ENCODE results near the gene OR52K1. TPM values are rescaled to one million over a fixed set of nuclear protein-coding genes. Genes with fewer than 3 reads are reported as not detected.
A peak's percentile ranks its signal among the peaks of the same experiment; 100 is the strongest.
"Not testable (repeated sequence)": the region's sequence is repeated elsewhere in the genome, so short reads cannot be mapped to it uniquely, and the experiment has no call there.

Gene OR52K1
- total RNA-seq, 2 experiments from 2014 or later = not detected

- no peaks in the 10 kb centered on the region for H3K9me3 Mint-ChIP-seq
- ATAC-seq (no peak), DNase-seq (no peak)
- H3K27ac Mint-ChIP-seq = no peak overlapping the region
- no peak for TF ChIP-seq CTCF (IDR thresholded peaks at IDR 0.05)
- ChIA-PET CTCF (no interaction called here), POLR2A (interaction anchor here (1.0 kb wide), 1 partner anchor 27 kb away, joined by 3 read pairs; no protein-coding TSS in a partner anchor)
- intact Hi-C loops (cut with micrococcal nuclease) = no loop called here
- peaks cover 4% of the 10 kb centered on the region for H3K4me1 Mint-ChIP-seq (ENCODE audit: low read depth)
- no peak overlapping the region for H3K4me3 Mint-ChIP-seq
- H3K36me3 Mint-ChIP-seq (ENCODE audit: low read depth) = no peaks in the 10 kb centered on the region
- peaks cover 4% of the 10 kb centered on the region for H3K27me3 Mint-ChIP-seq
Measured at GRCh38 chr11:4522752-4523151, 40.3 kb downstream of the OR52K1 start.

- no peaks in the 10 kb centered on the region for H3K9me3 Mint-ChIP-seq
- H3K4me3 Mint-ChIP-seq = no peak overlapping the region
- POLR2A ChIA-PET = no interaction called here
- no peaks in the 10 kb centered on the region for H3K36me3 Mint-ChIP-seq (ENCODE audit: low read depth)
- no peak for TF ChIP-seq CTCF (IDR thresholded peaks at IDR 0.05)
- H3K27ac Mint-ChIP-seq = no peak overlapping the region
- peaks cover 4% of the 10 kb centered on the region for H3K4me1 Mint-ChIP-seq (ENCODE audit: low read depth)
- CTCF ChIA-PET = no interaction called here
- intact Hi-C loops (cut with micrococcal nuclease) = no loop called here
- DNase-seq = no peak
- no peak for ATAC-seq
- H3K27me3 Mint-ChIP-seq = peaks cover 9% of the 10 kb centered on the region
Measured at GRCh38 chr11:4523666-4524065, 41.2 kb downstream of the OR52K1 start.

- Mint-ChIP-seq H3K9me3 (no peaks in the 10 kb centered on the region), H3K27ac (no peak overlapping the region), H3K27me3 (peaks cover 16% of the 10 kb centered on the region), H3K36me3 (ENCODE audit: low read depth) (no peaks in the 10 kb centered on the region), H3K4me3 (no peak overlapping the region), H3K4me1 (ENCODE audit: low read depth) (no peaks in the 10 kb centered on the region)
- ChIA-PET CTCF (interaction anchor here (0.7 to 1.7 kb wide), 4 partner anchors 10 to 340 kb away, joined by 3 to 5 read pairs (median 4); no protein-coding TSS in a partner anchor), POLR2A (no interaction called here)
- no peak for TF ChIP-seq CTCF (IDR thresholded peaks at IDR 0.05)
- ATAC-seq = no peak
- no peak for DNase-seq
- intact Hi-C loops (cut with micrococcal nuclease) = no loop called here
Measured at GRCh38 chr11:4527926-4528325, 45.5 kb downstream of the OR52K1 start.

- H3K4me1 Mint-ChIP-seq (ENCODE audit: low read depth); DNase-seq; intact Hi-C loops (cut with micrococcal nuclease); H3K4me3 Mint-ChIP-seq; POLR2A ChIA-PET; H3K9me3 Mint-ChIP-seq; H3K36me3 Mint-ChIP-seq (ENCODE audit: low read depth); H3K27ac Mint-ChIP-seq; ATAC-seq: not testable (repeated sequence)
- CTCF ChIA-PET = interaction anchor here (1.0 kb wide), 1 partner anchor 345 kb away, joined by 3 read pairs; no protein-coding TSS in a partner anchor
- H3K27me3 Mint-ChIP-seq = peaks cover 14% of the 10 kb centered on the region
Measured at GRCh38 chr11:4531686-4532085, 49.2 kb downstream of the OR52K1 start.

- Mint-ChIP-seq H3K9me3 (no peaks in the 10 kb centered on the region), H3K36me3 (ENCODE audit: low read depth) (no peaks in the 10 kb centered on the region), H3K27ac (no peak overlapping the region), H3K27me3 (peaks cover 2% of the 10 kb centered on the region), H3K4me3 (no peak overlapping the region), H3K4me1 (ENCODE audit: low read depth) (no peaks in the 10 kb centered on the region)
- DNase-seq (peak; percentile 66), ATAC-seq (peak; percentile 81)
- TF ChIP-seq CTCF (IDR thresholded peaks at IDR 0.05) = peak; percentile 58
- CTCF ChIA-PET = interaction anchor here (0.6 to 6.8 kb wide), 13 partner anchors 8 to 360 kb away, joined by 3 to 107 read pairs (median 3); no protein-coding TSS in a partner anchor
- POLR2A ChIA-PET = no interaction called here
- intact Hi-C loops (cut with micrococcal nuclease) = loop anchor here (2.0 kb wide), 1 partner anchor 353 kb away; no protein-coding TSS in a partner anchor
Measured at GRCh38 chr11:4539603-4540219, 57.3 kb downstream of the OR52K1 start.
